ENCODE measurements around the gene CFAP92.

CFAP92 gene

GRCh38 chr3:129030611-129031010 lies 36.7 kb upstream of the CFAP92 start:
- peaks cover 25% of the 10 kb centered on the region for H3K4me1 Mint-ChIP-seq
- no peak for ATAC-seq
- H3K27me3 Mint-ChIP-seq = no peaks in the 10 kb centered on the region
- no peaks in the 10 kb centered on the region for H3K9me3 Mint-ChIP-seq
- no peak overlapping the region for H3K4me3 Mint-ChIP-seq
- H3K27ac Mint-ChIP-seq = peak overlapping the region in 1 of 2 donors; percentile 12
- DNase-seq = no peak

GRCh38 chr3:129028866-129029265 lies 35.0 kb upstream of the CFAP92 start:
- peak overlapping the region in 1 of 2 donors; percentile 7 for H3K4me3 Mint-ChIP-seq
- H3K27me3 Mint-ChIP-seq = no peaks in the 10 kb centered on the region
- H3K4me1 Mint-ChIP-seq = peaks cover 23% of the 10 kb centered on the region
- no peak for DNase-seq
- no peaks in the 10 kb centered on the region for H3K9me3 Mint-ChIP-seq
- no peak overlapping the region for H3K27ac Mint-ChIP-seq
- no peak for ATAC-seq

GRCh38 chr3:129027544-129027880 lies 33.6 kb upstream of the CFAP92 start:
- ATAC-seq (no peak), DNase-seq (no peak)
- H3K27me3 Mint-ChIP-seq = no peaks in the 10 kb centered on the region
- H3K9me3 Mint-ChIP-seq = no peaks in the 10 kb centered on the region
- H3K4me3 Mint-ChIP-seq = peak overlapping the region; percentile 29 to 79
- H3K27ac Mint-ChIP-seq = peak overlapping the region in 1 of 2 donors; percentile 9
- peaks cover 26% of the 10 kb centered on the region for H3K4me1 Mint-ChIP-seq

GRCh38 chr3:129026728-129027543 lies 33.1 kb upstream of the CFAP92 start:
- peak; percentile 94 to 96 for DNase-seq
- no peaks in the 10 kb centered on the region for H3K27me3 Mint-ChIP-seq
- peak; percentile 99 for ATAC-seq
- H3K4me1 Mint-ChIP-seq = peaks cover 32% of the 10 kb centered on the region
- no peaks in the 10 kb centered on the region for H3K9me3 Mint-ChIP-seq
- peak overlapping the region; percentile 79 to 89 for H3K4me3 Mint-ChIP-seq
- peak overlapping the region; percentile 96 to 99 for H3K27ac Mint-ChIP-seq

GRCh38 chr3:129025691-129026435 lies 32.0 kb upstream of the CFAP92 start:
- no peaks in the 10 kb centered on the region for H3K9me3 Mint-ChIP-seq
- H3K4me1 Mint-ChIP-seq = peaks cover 33% of the 10 kb centered on the region
- peak overlapping the region; percentile 96 to 99 for H3K27ac Mint-ChIP-seq
- H3K4me3 Mint-ChIP-seq = peak overlapping the region; percentile 79 to 89
- DNase-seq (no peak), ATAC-seq (no peak)
- no peaks in the 10 kb centered on the region for H3K27me3 Mint-ChIP-seq

- DNase-seq (no peak), ATAC-seq (no peak)
- Mint-ChIP-seq H3K27ac (peak overlapping the region in 1 of 2 donors; percentile 22), H3K9me3 (no peaks in the 10 kb centered on the region), H3K4me1 (peaks cover 33% of the 10 kb centered on the region), H3K27me3 (no peaks in the 10 kb centered on the region), H3K4me3 (peak overlapping the region in 1 of 2 donors; percentile 27)
Observed at GRCh38 chr3:129025108-129025507, 31.2 kb upstream of the CFAP92 start.

GRCh38 chr3:129023909-129024308 lies 30.0 kb upstream of the CFAP92 start:
- H3K27ac Mint-ChIP-seq = no peak overlapping the region
- no peak overlapping the region for H3K4me3 Mint-ChIP-seq
- DNase-seq (no peak), ATAC-seq (no peak)
- H3K4me1 Mint-ChIP-seq = peaks cover 33% of the 10 kb centered on the region
- H3K27me3 Mint-ChIP-seq = no peaks in the 10 kb centered on the region
- H3K9me3 Mint-ChIP-seq = no peaks in the 10 kb centered on the region

GRCh38 chr3:129023008-129023358 lies 29.1 kb upstream of the CFAP92 start:
- no peak overlapping the region for H3K4me3 Mint-ChIP-seq
- DNase-seq (no peak), ATAC-seq (no peak)
- H3K4me1 Mint-ChIP-seq = peaks cover 37% of the 10 kb centered on the region
- no peaks in the 10 kb centered on the region for H3K9me3 Mint-ChIP-seq
- no peaks in the 10 kb centered on the region for H3K27me3 Mint-ChIP-seq
- H3K27ac Mint-ChIP-seq = no peak overlapping the region

GRCh38 chr3:129022114-129023007 lies 28.5 kb upstream of the CFAP92 start:
- ATAC-seq (no peak), DNase-seq (no peak)
- no peak overlapping the region for H3K4me3 Mint-ChIP-seq
- H3K9me3 Mint-ChIP-seq = no peaks in the 10 kb centered on the region
- peaks cover 41% of the 10 kb centered on the region for H3K4me1 Mint-ChIP-seq
- peak overlapping the region in 1 of 2 donors; percentile 21 for H3K27ac Mint-ChIP-seq
- no peaks in the 10 kb centered on the region for H3K27me3 Mint-ChIP-seq

- H3K27ac Mint-ChIP-seq = no peak overlapping the region
- peaks cover 46% of the 10 kb centered on the region for H3K4me1 Mint-ChIP-seq
- no peak for DNase-seq
- no peaks in the 10 kb centered on the region for H3K9me3 Mint-ChIP-seq
- H3K4me3 Mint-ChIP-seq = no peak overlapping the region
- H3K27me3 Mint-ChIP-seq = no peaks in the 10 kb centered on the region
- no peak for ATAC-seq
Observed at GRCh38 chr3:129021140-129021551, 27.3 kb upstream of the CFAP92 start.

- no peaks in the 10 kb centered on the region for H3K9me3 Mint-ChIP-seq
- ATAC-seq (no peak), DNase-seq (no peak)
- H3K4me1 Mint-ChIP-seq = peaks cover 46% of the 10 kb centered on the region
- H3K27me3 Mint-ChIP-seq = no peaks in the 10 kb centered on the region
- no peak overlapping the region for H3K4me3 Mint-ChIP-seq
- H3K27ac Mint-ChIP-seq = no peak overlapping the region
Observed at GRCh38 chr3:129020691-129021090, 26.8 kb upstream of the CFAP92 start.

- H3K4me3 Mint-ChIP-seq = no peak overlapping the region
- no peak for ATAC-seq
- DNase-seq = no peak
- peaks cover 49% of the 10 kb centered on the region for H3K4me1 Mint-ChIP-seq
- no peaks in the 10 kb centered on the region for H3K27me3 Mint-ChIP-seq
- H3K9me3 Mint-ChIP-seq = no peaks in the 10 kb centered on the region
- H3K27ac Mint-ChIP-seq = no peak overlapping the region
Observed at GRCh38 chr3:129019266-129019665, 25.4 kb upstream of the CFAP92 start.

- H3K4me3 Mint-ChIP-seq = no peak overlapping the region
- DNase-seq = no peak
- peaks cover 49% of the 10 kb centered on the region for H3K4me1 Mint-ChIP-seq
Observed at GRCh38 chr3:129018751-129019150, 24.9 kb upstream of the CFAP92 start.

GRCh38 chr3:129018271-129018670 lies 24.4 kb upstream of the CFAP92 start:
- no peaks in the 10 kb centered on the region for H3K9me3 Mint-ChIP-seq
- no peak for DNase-seq
- no peak for ATAC-seq
- no peak overlapping the region for H3K4me3 Mint-ChIP-seq
- H3K4me1 Mint-ChIP-seq = peaks cover 49% of the 10 kb centered on the region
- H3K27ac Mint-ChIP-seq = no peak overlapping the region
- no peaks in the 10 kb centered on the region for H3K27me3 Mint-ChIP-seq

More at GRCh38 chr3:129018751-129019150, 24.9 kb upstream of the CFAP92 start:
- no peak overlapping the region for H3K27ac Mint-ChIP-seq
- no peaks in the 10 kb centered on the region for H3K27me3 Mint-ChIP-seq
- ATAC-seq = no peak
- no peaks in the 10 kb centered on the region for H3K9me3 Mint-ChIP-seq

- Mint-ChIP-seq H3K27me3 (no peaks in the 10 kb centered on the region), H3K9me3 (no peaks in the 10 kb centered on the region), H3K4me1 (peaks cover 45% of the 10 kb centered on the region), H3K27ac (peak overlapping the region in 1 of 2 donors; percentile 38), H3K4me3 (peak overlapping the region in 1 of 2 donors; percentile 38)
- ATAC-seq (no peak), DNase-seq (no peak)
Observed at GRCh38 chr3:129017484-129017899, 23.6 kb upstream of the CFAP92 start.

All from stimulated activated naive CD8-positive, alpha-beta T cell treated with anti-CD3 and anti-CD28 coated beads, Interleukin-15, amount 100 ng/mL, for 72 hours (primary cell).